Stimulated activated CD4-positive, alpha-beta T cell treated with anti-CD3 and anti-CD28 coated beads, Interleukin-4, amount 100 ng/mL, for 1 hour (primary cell): Measurements from ENCODE around the gene CANT1.
"Not testable (repeated sequence)": the region's sequence is repeated elsewhere in the genome, so short reads cannot be mapped to it uniquely, and the experiment has no call there.

Source experiments
- DNase-seq: peaks from one replicate; pipeline ENCODE4 v3.0.0-alpha.2; 2020

The CANT1 gene

DNA sequence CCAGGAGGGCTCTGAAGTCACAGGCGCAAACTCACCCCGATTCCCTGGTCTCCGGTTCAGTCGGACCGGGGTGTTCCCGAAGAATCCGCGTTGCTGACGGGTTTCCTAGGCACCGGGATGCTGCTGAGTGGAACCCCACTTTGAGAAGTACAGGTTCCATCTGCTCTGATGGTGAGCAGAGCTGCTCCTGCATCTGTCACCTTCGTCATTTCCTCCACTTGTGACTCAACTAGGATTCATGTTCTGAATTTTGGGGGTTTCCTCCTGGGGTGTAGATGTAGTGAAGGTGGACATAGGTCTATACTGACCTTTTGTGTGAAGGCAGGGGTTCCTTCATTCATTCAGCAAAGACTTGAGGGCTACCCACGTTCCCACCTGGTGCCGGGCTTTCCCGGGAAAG lies 54.9 kb downstream of the CANT1 start:
- DNase-seq: no peak

DNA sequence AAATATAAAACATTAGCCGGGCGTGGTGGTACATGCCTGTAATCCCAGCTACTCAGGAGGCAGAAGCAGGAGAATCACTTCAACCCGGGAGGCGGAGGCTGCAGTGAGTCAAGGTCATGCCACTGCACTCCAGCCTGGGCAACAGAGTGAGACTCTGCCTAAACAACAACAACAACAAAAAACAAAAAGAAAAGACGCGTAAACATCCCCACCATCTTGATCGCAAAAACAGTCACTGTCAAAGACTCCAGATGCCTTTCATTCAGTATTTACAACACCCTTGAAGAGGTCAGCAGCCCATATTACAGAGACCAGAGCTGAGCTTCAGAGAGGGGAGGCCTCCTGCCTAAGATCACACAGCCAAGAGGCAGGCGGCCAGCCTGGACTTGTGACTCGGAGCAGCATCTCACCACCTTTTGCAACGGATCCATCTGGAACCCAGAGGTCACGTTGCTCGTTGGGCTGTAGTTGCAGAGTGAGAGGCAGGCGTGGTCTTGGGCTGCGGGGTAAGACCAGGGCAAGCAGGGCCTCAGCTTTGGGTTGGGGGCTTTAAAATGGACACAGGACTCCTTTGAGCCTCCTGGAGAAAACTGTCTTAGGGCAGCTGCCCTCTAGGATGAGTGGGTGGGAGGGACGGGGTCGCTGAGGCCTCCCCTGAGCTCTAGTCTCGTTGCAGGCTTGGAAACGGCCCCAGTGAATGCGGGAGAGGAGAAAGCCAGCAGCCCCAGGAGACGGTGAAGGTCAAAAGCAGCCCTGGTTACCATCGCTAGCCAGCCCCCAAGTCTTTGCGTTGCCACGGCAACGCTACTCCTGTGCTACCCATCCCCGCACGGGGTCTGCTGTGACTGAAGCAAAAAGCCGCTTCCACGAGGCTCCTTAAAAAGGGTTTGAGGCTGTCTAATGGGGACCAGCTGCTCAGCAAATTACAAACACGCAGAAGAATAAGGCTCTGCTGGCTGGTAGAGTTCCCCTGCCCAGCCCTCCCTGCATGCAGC lies 55.9 kb downstream of the CANT1 start:
- no peak for DNase-seq

- no peak for DNase-seq
Measured at GRCh38 chr17:78952706-78953105, 56.9 kb downstream of the CANT1 start.

GRCh38 chr17:78951967-78952551 lies 57.5 kb downstream of the CANT1 start:
- no peak for DNase-seq

GRCh38 chr17:78950870-78951269 lies 58.7 kb downstream of the CANT1 start:
- DNase-seq: no peak

GRCh38 chr17:78947235-78948149 lies 62.1 kb downstream of the CANT1 start:
- DNase-seq: no peak

- no peak for DNase-seq
Measured at GRCh38 chr17:78946631-78947030, 62.9 kb downstream of the CANT1 start.

DNA sequence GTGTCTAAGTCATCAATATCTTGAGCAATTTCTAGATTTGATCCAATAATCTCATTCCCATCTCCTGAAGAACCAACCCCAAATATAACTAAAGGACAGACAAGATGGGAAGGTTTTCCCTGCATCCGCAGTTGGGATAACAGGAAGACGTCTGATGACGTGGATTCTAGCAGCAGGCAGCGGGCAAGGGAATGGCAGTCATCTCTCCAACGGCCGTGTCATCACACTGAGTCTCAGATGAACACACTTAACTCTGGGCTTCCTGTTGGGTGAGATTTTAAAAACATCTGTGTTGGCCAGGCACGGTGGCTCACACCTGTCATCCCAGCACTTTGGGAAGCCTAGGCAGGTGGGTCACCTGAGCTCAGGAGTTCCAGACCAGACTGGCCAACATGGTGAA lies 63.4 kb downstream of the CANT1 start:
- DNase-seq: no peak

DNA sequence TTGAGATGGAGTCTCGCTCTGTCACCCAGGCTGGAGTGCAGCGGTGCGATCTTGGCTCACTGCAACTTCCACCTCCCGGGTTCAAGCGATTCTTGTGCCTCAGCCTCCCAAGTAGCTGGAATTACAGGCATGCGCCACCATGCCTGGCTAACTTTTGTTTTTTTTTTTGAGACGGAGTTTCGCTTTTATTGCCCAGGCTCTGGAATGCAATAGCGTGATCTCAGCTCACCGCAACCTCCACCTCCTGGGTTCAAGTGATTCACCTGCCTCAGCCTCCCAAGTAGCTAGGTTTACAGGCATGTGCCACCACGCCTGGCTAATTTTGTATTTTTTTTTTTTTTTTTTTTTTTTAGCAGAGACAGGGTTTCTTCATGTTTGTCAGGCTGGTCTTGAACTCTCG lies 64.1 kb downstream of the CANT1 start:
- not testable (repeated sequence) for DNase-seq

DNA sequence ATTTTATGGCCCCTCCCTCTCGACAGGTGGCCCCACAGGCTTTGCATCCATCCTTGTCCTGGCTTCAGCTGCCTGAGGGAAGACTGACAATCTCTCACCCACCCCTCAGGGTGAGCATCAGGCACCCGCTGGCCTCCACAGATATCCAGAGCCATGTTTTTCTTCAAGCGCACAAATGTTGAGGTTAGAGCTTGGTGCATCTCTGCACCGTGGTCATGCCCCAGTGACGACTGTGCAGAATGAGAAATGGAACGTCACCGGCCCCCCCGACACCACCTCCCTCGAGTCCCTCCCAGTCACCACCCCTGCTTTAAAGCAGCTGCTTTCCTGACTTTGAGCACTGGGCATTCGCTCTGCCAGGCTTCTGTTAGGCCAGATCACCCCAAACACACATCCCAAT lies 64.6 kb downstream of the CANT1 start:
- DNase-seq: no peak

DNA sequence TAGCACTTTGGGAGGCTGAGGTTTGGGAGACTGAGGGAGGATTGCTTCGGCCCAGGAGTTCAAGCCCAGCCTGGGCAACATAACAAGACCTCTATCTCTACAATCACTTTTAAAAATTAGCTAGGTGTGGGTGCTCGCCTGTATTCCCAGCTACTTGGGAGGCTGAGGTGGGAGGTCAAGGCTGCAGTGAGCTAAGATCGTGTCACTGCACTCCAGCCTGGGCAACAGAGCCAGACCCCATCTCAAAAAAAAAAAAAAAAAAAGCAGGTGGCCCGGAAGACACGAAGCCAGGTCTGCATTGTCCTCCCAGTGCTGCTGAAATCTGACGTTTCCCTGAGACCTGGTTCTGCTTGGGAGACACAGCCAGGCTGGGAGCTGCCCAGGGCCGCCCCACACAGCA lies 65.5 kb downstream of the CANT1 start:
- DNase-seq: no peak
